GM19372 (cell line): ENCODE data around the gene PLS1.
"Not testable (repeated sequence)": the region's sequence is repeated elsewhere in the genome, so short reads cannot be mapped to it uniquely, and the experiment has no call there.

ENCODE experiments used
- ATAC-seq: cut with Tn5 transposase; IDR thresholded peaks from one replicate; pipeline ENCODE4 v1.9.1; 2021; ENCODE audit warnings: mild to moderate bottlenecking, low read depth, moderate library complexity; ENCODE audit not compliant: unreplicated experiment

Gene PLS1

GRCh38 chr3:142680710-142681109 is 84.5 kb downstream of the PLS1 start:
- no peak for ATAC-seq

GRCh38 chr3:142690613-142691012 is 94.4 kb downstream of the PLS1 start:
- ATAC-seq: no peak

GRCh38 chr3:142691527-142691926 is 95.3 kb downstream of the PLS1 start:
- no peak for ATAC-seq

- ATAC-seq: no peak
These were observed 97.1 kb downstream of the PLS1 start for GRCh38 chr3:142693136-142693853.

GRCh38 chr3:142694225-142694624 is 98.0 kb downstream of the PLS1 start:
- ATAC-seq: no peak

- ATAC-seq: no peak
These were observed 109.0 kb downstream of the PLS1 start for GRCh38 chr3:142705198-142705597.

- ATAC-seq: no peak
These were observed 110.3 kb downstream of the PLS1 start for GRCh38 chr3:142706321-142707127.

GRCh38 chr3:142709207-142709606 is 113.0 kb downstream of the PLS1 start:
- no peak for ATAC-seq

GRCh38 chr3:142714882-142715281 is 118.7 kb downstream of the PLS1 start:
- ATAC-seq: not testable (repeated sequence)

GRCh38 chr3:142716102-142716501 is 119.9 kb downstream of the PLS1 start:
- ATAC-seq: no peak

- peak; percentile 19 for ATAC-seq
These were observed 127.4 kb downstream of the PLS1 start for GRCh38 chr3:142723665-142723967.

GRCh38 chr3:142723968-142724681 is 127.9 kb downstream of the PLS1 start, which contains the start of gene TRPC1:
Gene TRPC1 (plus strand): TSS chr3:142724034. CDS start chr3:142724560, 526 bp downstream.
- peak; percentile 95 for ATAC-seq

GRCh38 chr3:142724682-142725356 is 128.6 kb downstream of the PLS1 start:
- peak; percentile 13 for ATAC-seq

- no peak for ATAC-seq
These were observed 129.2 kb downstream of the PLS1 start for GRCh38 chr3:142725357-142725739.

- no peak for ATAC-seq
These were observed 129.8 kb downstream of the PLS1 start for GRCh38 chr3:142726017-142726416.

- no peak for ATAC-seq
These were observed 135.9 kb downstream of the PLS1 start for GRCh38 chr3:142732066-142732465.

- no peak for ATAC-seq
These were observed 138.6 kb downstream of the PLS1 start for GRCh38 chr3:142734834-142735233.

- ATAC-seq: no peak
These were observed 139.3 kb downstream of the PLS1 start for GRCh38 chr3:142735462-142735861.

- no peak for ATAC-seq
These were observed 142.2 kb downstream of the PLS1 start for GRCh38 chr3:142738396-142738795.

GRCh38 chr3:142746646-142747045 is 150.5 kb downstream of the PLS1 start:
- ATAC-seq: no peak

GRCh38 chr3:142750531-142750930 is 154.3 kb downstream of the PLS1 start:
- not testable (repeated sequence) for ATAC-seq
